Measurements from ENCODE around the gene PHETA2.
"Not testable (repeated sequence)": the region's sequence is repeated elsewhere in the genome, so short reads cannot be mapped to it uniquely, and the experiment has no call there.

Gene PHETA2

DNA sequence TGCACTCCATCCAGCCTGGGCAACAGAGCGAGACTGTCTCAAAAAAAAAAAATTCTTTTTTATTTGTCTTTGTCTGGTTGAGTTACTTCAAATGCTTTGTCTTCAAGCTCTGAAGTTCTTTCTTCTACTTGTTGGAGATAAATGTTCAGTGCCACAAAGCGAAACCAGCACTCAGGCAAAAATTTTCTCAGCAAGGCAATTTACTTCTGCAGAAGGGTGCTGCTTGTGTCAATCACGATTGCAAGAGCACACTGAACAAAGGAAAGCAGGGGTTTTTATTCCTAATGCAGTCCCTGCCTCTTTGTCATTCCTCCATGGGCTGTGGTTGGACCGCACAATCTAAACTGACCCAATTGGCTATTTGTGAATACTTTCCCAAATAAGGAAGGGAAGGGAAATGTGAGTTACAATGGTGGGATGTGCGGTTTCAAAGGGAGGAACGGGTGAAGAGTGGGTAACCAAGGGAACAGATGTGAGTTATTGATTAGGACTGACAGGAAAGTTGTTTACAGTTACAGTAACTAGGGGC, 30.3 kb downstream of the PHETA2 start:
- H3K79me2 ChIP-seq (ENCODE audit: control insufficient read depth, insufficient read depth, low read length); H3K36me3 ChIP-seq (ENCODE audit: control insufficient read depth, insufficient read depth, low read length); H3K79me1 ChIP-seq (ENCODE audit: low read length); H4K5ac ChIP-seq (ENCODE audit: low read length); H3K27me3 ChIP-seq (ENCODE audit: insufficient read depth, low read length, poor library complexity); H3K56ac ChIP-seq (ENCODE audit: low read length); H3K4ac ChIP-seq (ENCODE audit: low read depth, low read length); H2BK15ac ChIP-seq (replicated peaks; ENCODE audit: low read depth); H3K27ac ChIP-seq (ENCODE audit: low read depth, low read length); DNase-seq; H4K8ac ChIP-seq (ENCODE audit: low read depth, low read length); H3K23ac ChIP-seq (ENCODE audit: low read length); H3K9ac ChIP-seq (ENCODE audit: low read length); H3K18ac ChIP-seq (ENCODE audit: low read length); H3K4me2 ChIP-seq (ENCODE audit: low read length); H2BK120ac ChIP-seq (ENCODE audit: low read depth, low read length); H2BK5ac ChIP-seq (ENCODE audit: low read length); H2AK5ac ChIP-seq (ENCODE audit: low read length); H3K4me3 ChIP-seq (ENCODE audit: low read length); H3K4me1 ChIP-seq (ENCODE audit: control insufficient read depth, low read depth, low read length): not testable (repeated sequence)
- WGBS (ENCODE audit: extremely low coverage, insufficient coverage, low lambda C conversion rate) = no CpG with 5 or more reads among the region's 6 CpGs

DNA sequence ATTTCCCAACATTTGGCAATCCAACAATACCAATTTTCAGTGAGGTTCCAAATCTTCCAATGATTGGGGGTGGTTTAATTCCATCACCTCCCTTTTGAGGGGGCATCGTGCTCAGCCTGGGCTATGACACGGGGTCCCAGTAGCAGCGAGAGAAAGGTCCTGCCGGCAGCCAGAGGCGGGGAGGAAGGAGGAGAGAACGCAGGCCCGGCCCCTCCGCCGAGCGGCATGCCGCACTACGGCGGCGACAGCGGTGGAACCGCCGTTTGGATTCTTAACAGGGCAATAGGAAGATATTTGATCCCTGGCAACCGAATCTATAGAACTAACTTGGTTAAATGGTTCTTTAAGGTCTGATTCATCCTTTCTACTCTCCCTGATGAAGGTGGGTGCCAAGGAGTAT, 34.8 kb downstream of the PHETA2 start:
- no peak for DNase-seq
- no peak overlapping the region for H3K9ac ChIP-seq (ENCODE audit: low read length)
- WGBS (ENCODE audit: extremely low coverage, insufficient coverage, low lambda C conversion rate) = no CpG with 5 or more reads among the region's 18 CpGs
- H3K23ac ChIP-seq (ENCODE audit: low read length) = no peak overlapping the region
- H3K56ac ChIP-seq (ENCODE audit: low read length) = no peak overlapping the region
- no peak overlapping the region for H4K5ac ChIP-seq (ENCODE audit: low read length)
- H3K27ac ChIP-seq (ENCODE audit: low read depth, low read length) = no peak overlapping the region
- H3K36me3 ChIP-seq (ENCODE audit: control insufficient read depth, insufficient read depth, low read length) = no peaks in the 10 kb centered on the region
- H3K4ac ChIP-seq (ENCODE audit: low read depth, low read length) = no peak overlapping the region
- no peaks in the 10 kb centered on the region for H3K79me2 ChIP-seq (ENCODE audit: control insufficient read depth, insufficient read depth, low read length)
- no peak overlapping the region for H3K4me3 ChIP-seq (ENCODE audit: low read length)
- H2BK120ac ChIP-seq (ENCODE audit: low read depth, low read length) = no peak overlapping the region
- H4K8ac ChIP-seq (ENCODE audit: low read depth, low read length) = no peak overlapping the region
- no peak overlapping the region for H2AK5ac ChIP-seq (ENCODE audit: low read length)
- H3K79me1 ChIP-seq (ENCODE audit: low read length) = no peaks in the 10 kb centered on the region
- H3K4me2 ChIP-seq (ENCODE audit: low read length) = no peak overlapping the region
- H3K18ac ChIP-seq (ENCODE audit: low read length) = no peak overlapping the region
- no peak overlapping the region for H2BK15ac ChIP-seq (replicated peaks; ENCODE audit: low read depth)
- no peak overlapping the region for H2BK5ac ChIP-seq (ENCODE audit: low read length)
- H3K4me1 ChIP-seq (ENCODE audit: control insufficient read depth, low read depth, low read length) = peaks cover 4% of the 10 kb centered on the region
- no peaks in the 10 kb centered on the region for H3K27me3 ChIP-seq (ENCODE audit: insufficient read depth, low read length, poor library complexity)

DNA sequence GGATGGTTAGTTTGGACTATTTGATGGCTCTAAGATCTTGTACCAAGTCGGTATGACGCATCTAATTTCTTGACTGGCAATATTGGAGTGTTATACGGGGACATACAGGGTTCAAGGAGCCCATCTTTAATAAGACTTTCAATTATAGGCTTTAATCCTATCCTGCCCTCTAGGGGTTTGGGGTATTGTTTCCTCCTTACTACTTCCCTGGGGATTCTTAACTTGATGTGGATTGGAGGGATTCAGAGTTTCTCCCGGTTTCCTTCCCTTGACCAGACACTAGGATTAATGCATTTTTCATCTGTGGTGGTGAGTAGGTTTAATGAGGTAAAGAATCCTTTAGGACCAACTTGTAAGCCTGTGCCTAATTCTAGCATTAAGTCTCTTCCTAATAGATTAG, 37.8 kb downstream of the PHETA2 start:
- Histone ChIP-seq H3K4me1 (ENCODE audit: control insufficient read depth, low read depth, low read length) (peaks cover 4% of the 10 kb centered on the region), H3K23ac (ENCODE audit: low read length) (no peak overlapping the region), H2BK120ac (ENCODE audit: low read depth, low read length) (peak overlapping the region; percentile 61), H3K27ac (ENCODE audit: low read depth, low read length) (peak overlapping the region; percentile 41), H3K79me2 (ENCODE audit: control insufficient read depth, insufficient read depth, low read length) (no peaks in the 10 kb centered on the region), H4K8ac (ENCODE audit: low read depth, low read length) (no peak overlapping the region), H3K4ac (ENCODE audit: low read depth, low read length) (no peak overlapping the region), H4K5ac (ENCODE audit: low read length) (no peak overlapping the region), H3K18ac (ENCODE audit: low read length) (peak overlapping the region; percentile 39), H2BK5ac (ENCODE audit: low read length) (peak overlapping the region; percentile 10), H3K79me1 (ENCODE audit: low read length) (no peaks in the 10 kb centered on the region), H2BK15ac (replicated peaks; ENCODE audit: low read depth) (no peak overlapping the region), H3K4me3 (ENCODE audit: low read length) (no peak overlapping the region), H3K9ac (ENCODE audit: low read length) (no peak overlapping the region), H2AK5ac (ENCODE audit: low read length) (no peak overlapping the region), H3K56ac (ENCODE audit: low read length) (peak overlapping the region; percentile 44), H3K4me2 (ENCODE audit: low read length) (no peak overlapping the region), H3K36me3 (ENCODE audit: control insufficient read depth, insufficient read depth, low read length) (no peaks in the 10 kb centered on the region), H3K27me3 (ENCODE audit: insufficient read depth, low read length, poor library complexity) (no peaks in the 10 kb centered on the region)
- no CpG with 5 or more reads among the region's 4 CpGs for WGBS (ENCODE audit: extremely low coverage, insufficient coverage, low lambda C conversion rate)
- peak; percentile 79 for DNase-seq

DNA sequence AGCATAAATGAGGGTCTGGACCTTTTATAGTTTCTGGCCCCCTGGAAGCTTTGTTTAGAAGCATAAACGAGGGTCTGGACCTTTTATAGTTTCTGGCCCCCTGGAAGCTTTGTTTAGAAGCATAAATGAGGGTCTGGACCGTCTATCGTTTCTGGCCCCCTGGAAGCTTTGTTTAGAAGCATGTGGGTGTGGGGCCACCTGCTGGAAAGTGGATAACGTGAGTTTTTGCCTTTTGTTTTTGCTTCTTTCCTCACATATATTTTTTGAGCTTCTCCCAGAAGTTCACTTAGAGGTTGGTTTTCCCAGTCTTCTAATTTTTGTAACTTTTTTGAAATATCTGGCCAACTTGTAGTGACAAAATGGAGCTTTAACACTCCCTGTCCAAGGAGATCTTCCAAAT, 38.7 kb downstream of the PHETA2 start:
- H3K4me1 ChIP-seq (ENCODE audit: control insufficient read depth, low read depth, low read length); H3K56ac ChIP-seq (ENCODE audit: low read length); H3K79me1 ChIP-seq (ENCODE audit: low read length); H3K23ac ChIP-seq (ENCODE audit: low read length); H3K27ac ChIP-seq (ENCODE audit: low read depth, low read length); H3K9ac ChIP-seq (ENCODE audit: low read length); H3K18ac ChIP-seq (ENCODE audit: low read length); H3K79me2 ChIP-seq (ENCODE audit: control insufficient read depth, insufficient read depth, low read length); H3K4me2 ChIP-seq (ENCODE audit: low read length); H2BK120ac ChIP-seq (ENCODE audit: low read depth, low read length); H4K5ac ChIP-seq (ENCODE audit: low read length); H2BK5ac ChIP-seq (ENCODE audit: low read length); H3K36me3 ChIP-seq (ENCODE audit: control insufficient read depth, insufficient read depth, low read length); H3K4me3 ChIP-seq (ENCODE audit: low read length); H2AK5ac ChIP-seq (ENCODE audit: low read length); H3K4ac ChIP-seq (ENCODE audit: low read depth, low read length); H4K8ac ChIP-seq (ENCODE audit: low read depth, low read length); H2BK15ac ChIP-seq (replicated peaks; ENCODE audit: low read depth); H3K27me3 ChIP-seq (ENCODE audit: insufficient read depth, low read length, poor library complexity): not testable (repeated sequence)
- peak; percentile 64 for DNase-seq
- WGBS (ENCODE audit: extremely low coverage, insufficient coverage, low lambda C conversion rate) = no CpG with 5 or more reads among the region's 4 CpGs

DNA sequence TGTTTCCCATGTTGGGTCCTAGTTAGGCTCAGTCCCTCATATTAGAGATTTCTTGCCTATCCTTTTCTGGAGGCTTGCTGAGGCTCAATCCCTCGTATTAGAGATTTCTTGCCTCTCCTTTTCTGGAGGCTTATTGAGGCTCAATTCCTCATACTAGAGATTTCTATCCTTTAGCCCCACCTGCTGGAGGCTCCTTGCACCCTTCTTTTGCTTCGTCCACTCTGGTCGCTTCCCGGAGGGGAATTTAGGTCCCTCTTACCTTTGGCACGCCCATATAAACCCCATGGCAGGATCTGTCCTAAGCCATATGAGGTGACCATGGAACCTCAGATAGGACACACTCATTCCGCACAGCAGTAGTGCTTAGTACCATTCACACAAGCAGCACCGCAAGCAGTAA, 40.7 kb downstream of the PHETA2 start:
- H4K5ac ChIP-seq (ENCODE audit: low read length) = no peak overlapping the region
- H3K4me3 ChIP-seq (ENCODE audit: low read length) = no peak overlapping the region
- no peak overlapping the region for H3K4me2 ChIP-seq (ENCODE audit: low read length)
- no peaks in the 10 kb centered on the region for H3K27me3 ChIP-seq (ENCODE audit: insufficient read depth, low read length, poor library complexity)
- no peak overlapping the region for H3K9ac ChIP-seq (ENCODE audit: low read length)
- H2AK5ac ChIP-seq (ENCODE audit: low read length) = no peak overlapping the region
- H3K23ac ChIP-seq (ENCODE audit: low read length) = no peak overlapping the region
- WGBS (ENCODE audit: extremely low coverage, insufficient coverage, low lambda C conversion rate) = no CpG with 5 or more reads among the region's 7 CpGs
- H2BK15ac ChIP-seq (replicated peaks; ENCODE audit: low read depth) = no peak overlapping the region
- DNase-seq = peak; percentile 58
- H3K4ac ChIP-seq (ENCODE audit: low read depth, low read length) = no peak overlapping the region
- no peak overlapping the region for H2BK5ac ChIP-seq (ENCODE audit: low read length)
- no peak overlapping the region for H3K27ac ChIP-seq (ENCODE audit: low read depth, low read length)
- peaks cover 4% of the 10 kb centered on the region for H3K4me1 ChIP-seq (ENCODE audit: control insufficient read depth, low read depth, low read length)
- H3K79me2 ChIP-seq (ENCODE audit: control insufficient read depth, insufficient read depth, low read length) = no peaks in the 10 kb centered on the region
- H3K18ac ChIP-seq (ENCODE audit: low read length) = no peak overlapping the region
- H3K36me3 ChIP-seq (ENCODE audit: control insufficient read depth, insufficient read depth, low read length) = no peaks in the 10 kb centered on the region
- no peak overlapping the region for H4K8ac ChIP-seq (ENCODE audit: low read depth, low read length)
- H3K56ac ChIP-seq (ENCODE audit: low read length) = no peak overlapping the region
- no peak overlapping the region for H2BK120ac ChIP-seq (ENCODE audit: low read depth, low read length)
- no peaks in the 10 kb centered on the region for H3K79me1 ChIP-seq (ENCODE audit: low read length)

DNA sequence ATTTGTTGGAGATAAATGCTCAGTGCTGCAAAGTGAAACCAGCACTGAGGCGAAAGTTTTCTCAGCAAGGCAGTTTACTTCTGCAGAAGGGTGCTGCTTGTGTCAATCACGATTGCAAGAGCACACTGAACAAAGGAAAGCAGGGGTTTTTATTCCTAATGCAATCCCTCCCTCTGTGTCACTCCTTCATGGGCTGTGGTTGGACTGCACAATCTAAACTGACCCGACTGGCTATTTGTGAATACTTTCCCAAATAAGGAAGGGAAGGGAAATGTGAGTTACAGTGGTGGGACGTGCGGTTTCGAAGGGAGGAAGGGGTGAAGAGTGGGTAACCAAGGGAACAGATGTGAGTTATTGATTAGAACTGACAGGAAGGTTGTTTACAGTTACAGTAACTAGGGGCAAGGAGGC, 41.4 kb downstream of the PHETA2 start:
- not testable (repeated sequence) for H3K18ac ChIP-seq (ENCODE audit: low read length); H3K23ac ChIP-seq (ENCODE audit: low read length); H3K4me1 ChIP-seq (ENCODE audit: control insufficient read depth, low read depth, low read length); H3K36me3 ChIP-seq (ENCODE audit: control insufficient read depth, insufficient read depth, low read length); H2AK5ac ChIP-seq (ENCODE audit: low read length); H2BK120ac ChIP-seq (ENCODE audit: low read depth, low read length); H3K79me1 ChIP-seq (ENCODE audit: low read length); H2BK15ac ChIP-seq (replicated peaks; ENCODE audit: low read depth); H3K4ac ChIP-seq (ENCODE audit: low read depth, low read length); H3K9ac ChIP-seq (ENCODE audit: low read length); H3K79me2 ChIP-seq (ENCODE audit: control insufficient read depth, insufficient read depth, low read length); H4K5ac ChIP-seq (ENCODE audit: low read length); H3K27me3 ChIP-seq (ENCODE audit: insufficient read depth, low read length, poor library complexity); H3K56ac ChIP-seq (ENCODE audit: low read length); H3K4me3 ChIP-seq (ENCODE audit: low read length); H3K27ac ChIP-seq (ENCODE audit: low read depth, low read length); H4K8ac ChIP-seq (ENCODE audit: low read depth, low read length); H2BK5ac ChIP-seq (ENCODE audit: low read length); H3K4me2 ChIP-seq (ENCODE audit: low read length)
- whole genome bisulfite sequencing (ENCODE audit: extremely low coverage, insufficient coverage, low lambda C conversion rate) = no CpG with 5 or more reads among the region's 6 CpGs
- peak; percentile 37 for DNase-seq

Measured in mesendoderm (in vitro differentiated cells).